Frontal cortex (tissue), 4 donors: ENCODE measurements around the gene GAST. TPM values are rescaled to one million over a fixed set of nuclear protein-coding genes. Genes with fewer than 3 reads are reported as not detected.

Experiments used
- DNase-seq, 2 donors: peaks; one replicate each; pipeline ENCODE4 v3.0.0; 2012; ENCODE audit warnings: low spot score in 2 of 2
- FAIRE-seq: peaks from 2 replicates; lab custom pipeline; 2012; peaks lifted over from hg19 to GRCh38; lab: Jason Lieb, UNC
- total RNA-seq: library from RNA; depleted of rRNA; stranded (reverse); fragments of >200 nt; gene quantifications from one replicate; pipeline ENCODE4 v1.2.3, GENCODE V29; 2014
- donor health status: control.
- donor health status: control.
- donor health status: control.

Gene GAST
- total RNA-seq, 1 donor from 2014 or later = not detected

DNA sequence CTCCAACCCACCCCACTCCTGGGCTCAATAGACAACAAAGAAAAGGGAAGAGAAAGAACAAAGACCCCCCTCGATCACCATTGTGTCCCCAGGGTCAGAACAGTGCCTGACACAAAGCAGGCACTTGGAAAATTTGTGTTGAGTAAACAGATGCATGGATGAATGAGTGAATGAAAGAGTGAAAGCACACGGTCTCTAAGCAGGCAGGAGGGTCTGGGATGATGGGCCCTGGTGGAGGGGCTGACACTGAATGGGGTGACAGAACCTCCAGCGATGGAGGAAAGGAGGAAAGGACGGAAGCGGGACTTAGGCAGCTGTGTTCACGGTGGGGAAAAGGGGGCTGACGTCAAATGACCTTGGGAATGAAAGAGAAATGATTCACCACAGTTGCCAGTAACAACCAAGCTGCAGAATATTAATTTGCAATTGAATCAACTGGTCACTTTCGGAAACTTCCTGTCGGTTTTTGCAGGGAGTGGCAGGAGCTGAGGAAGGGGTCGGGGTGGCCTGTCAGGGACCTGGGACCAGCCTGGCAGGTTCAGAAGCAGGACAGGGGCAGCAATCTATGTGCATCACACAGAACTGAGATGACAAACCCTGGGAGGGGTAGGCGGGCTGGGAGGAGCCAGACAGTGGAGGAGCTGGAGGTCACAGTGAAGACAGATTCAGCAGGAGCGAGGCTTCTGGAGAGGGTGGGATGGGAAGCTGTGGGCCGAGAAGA lies 6.7 kb upstream of the GAST start:
- FAIRE-seq (no peak), DNase-seq (no peak)

DNA sequence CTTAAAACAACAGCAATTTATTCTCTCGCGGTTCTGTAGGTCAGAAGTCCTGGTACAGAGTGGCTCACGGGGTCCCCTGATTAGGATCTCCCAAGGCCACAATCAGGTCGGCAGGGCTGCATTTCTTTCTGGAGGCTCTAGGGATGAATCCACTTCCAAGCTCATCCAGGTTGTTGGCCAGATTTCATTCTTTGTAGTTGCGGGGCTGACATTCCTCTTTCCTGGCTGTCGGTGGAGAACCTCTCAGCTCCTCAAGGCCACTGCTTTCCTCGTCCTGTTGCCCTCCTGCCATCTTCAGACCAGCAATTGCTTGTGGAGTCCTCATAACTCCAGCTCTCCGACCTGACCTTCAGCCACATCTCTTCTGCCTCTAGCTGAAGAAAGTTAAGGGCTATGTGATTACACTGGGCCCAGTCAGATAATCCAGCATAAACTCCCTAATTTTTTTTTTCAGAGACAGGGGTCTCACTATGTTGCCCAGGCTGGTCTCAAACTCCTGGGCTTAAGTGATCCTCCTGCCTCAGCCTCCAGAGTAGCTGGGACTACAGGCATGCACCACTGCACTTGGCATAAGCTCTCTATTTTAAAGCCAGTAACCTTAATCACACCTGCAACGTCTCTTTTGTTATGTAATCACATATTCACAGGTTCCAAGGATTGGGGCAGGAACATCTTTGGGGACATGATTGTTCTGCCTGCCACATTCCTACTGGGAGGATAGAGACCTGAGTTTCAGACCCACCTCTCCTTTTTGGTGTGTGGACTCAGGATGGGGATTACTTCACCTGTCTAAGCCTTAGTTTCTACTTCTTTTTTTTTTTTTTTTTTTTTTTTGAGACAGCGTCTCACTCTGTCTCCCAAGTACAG lies 4.1 kb upstream of the GAST start:
- no peak for DNase-seq
- no peak for FAIRE-seq

DNA sequence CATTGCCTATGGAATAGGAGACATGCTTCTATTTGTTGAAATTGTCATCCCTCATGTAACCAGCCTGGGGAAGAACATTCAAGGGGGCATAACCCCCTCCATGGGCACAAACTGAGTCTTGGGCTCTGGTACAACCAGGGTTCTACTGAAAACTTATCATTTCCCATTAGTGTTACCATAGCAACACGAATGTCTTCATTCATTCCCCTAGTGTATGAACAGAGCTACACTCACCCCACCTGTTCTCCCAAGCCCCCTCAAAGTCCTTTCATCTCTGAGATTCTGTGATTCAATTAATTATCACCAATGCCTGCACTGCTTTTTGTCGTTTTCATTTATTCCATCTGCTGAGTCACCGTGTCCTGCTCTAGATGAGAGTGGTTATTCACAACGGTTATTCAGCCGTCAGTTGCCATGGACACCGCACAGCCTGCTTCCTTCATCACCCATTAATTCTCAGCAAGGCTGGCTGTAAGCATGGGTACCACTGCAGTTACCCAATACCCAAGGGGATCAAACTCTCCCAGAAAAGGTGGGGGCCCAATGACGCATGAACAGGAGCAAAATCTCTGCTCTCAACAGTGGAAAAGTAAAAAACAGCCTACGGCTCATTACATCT lies 1.6 kb upstream of the GAST start:
- DNase-seq (peak in 1 of 2 donors; percentile 76), FAIRE-seq (no peak)

DNA sequence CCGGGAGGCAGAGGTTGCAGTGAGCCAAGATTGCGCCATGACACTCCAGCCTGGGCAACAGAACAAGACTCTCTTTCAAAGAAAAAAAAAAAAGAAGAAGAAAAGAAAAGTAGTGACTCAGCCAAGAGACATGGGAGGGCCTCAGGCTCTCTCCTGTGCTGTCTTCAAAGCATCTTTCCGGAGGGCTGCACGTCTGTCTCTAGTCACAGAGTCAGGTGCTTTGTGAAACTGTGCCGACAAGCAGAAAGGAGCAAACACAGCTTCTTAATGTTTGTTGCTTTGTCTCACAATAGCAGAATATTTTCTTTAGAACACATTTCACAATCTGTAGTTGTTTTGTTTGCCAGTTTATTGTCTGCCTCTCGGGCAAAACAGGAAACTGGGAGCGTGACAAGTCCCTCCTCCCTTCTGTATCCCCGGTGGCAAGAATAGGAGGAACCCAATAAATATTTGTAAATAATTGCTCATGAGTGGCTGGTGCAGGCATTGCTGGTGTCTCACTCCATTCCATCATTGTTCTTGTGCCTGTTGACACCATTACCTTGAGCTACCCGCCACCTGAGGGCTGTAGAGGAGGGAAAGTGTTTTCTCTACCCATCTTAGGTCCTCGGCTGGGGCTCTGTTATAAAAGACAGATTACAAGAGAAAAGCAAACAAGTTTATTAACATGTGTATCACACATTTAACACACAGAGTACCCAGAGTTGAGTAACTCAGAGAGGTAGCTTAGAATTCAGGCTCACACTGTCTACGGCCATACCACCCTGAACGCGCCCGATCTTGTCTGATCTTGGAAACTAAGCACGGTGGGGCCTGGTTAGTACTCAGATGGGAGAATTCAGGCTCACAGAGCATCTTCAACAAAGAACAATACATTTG lies 5.5 kb downstream of the GAST start:
- FAIRE-seq = no peak
- DNase-seq = no peak

DNA sequence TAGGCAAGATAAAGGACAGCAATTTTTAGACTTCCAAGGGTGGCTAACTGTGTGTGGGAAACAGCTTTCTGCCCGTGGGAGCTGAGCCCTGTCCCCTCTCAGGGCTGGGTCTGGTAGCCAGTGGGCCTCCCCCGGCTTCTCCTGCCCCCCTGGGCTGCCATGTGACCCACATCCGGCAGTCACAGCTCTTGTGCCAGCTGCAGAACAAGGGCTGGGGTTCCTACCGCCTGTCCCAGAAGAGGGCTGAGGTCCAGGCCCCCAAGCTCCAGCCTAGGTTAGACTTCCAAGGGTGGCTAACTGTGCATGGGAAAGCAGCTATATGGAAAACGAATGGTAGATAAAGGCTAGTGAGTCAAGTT lies 6.1 kb downstream of the GAST start:
- no peak for FAIRE-seq

DNA sequence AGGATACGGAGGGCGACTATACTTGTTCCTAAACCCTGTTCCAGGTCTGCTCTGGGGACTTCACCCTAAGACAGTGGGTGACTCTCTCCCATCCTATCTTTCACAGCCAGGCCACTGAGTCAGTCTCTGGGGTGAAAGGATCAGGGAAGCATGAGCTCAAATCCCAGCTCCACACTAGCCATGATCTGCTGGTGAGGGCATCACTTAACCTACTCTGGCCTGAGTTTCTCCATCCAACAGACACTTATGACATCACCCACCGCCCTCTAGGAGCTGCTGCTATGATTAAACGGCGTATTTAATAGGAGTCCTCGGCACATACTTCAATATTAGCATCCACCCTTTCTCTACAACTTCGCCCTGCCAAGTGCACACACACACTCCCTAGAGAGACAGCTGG lies 10.1 kb downstream of the GAST start:
- FAIRE-seq (no peak), DNase-seq (no peak)

More for the DNA sequence above, 6.1 kb downstream of the GAST start:
- no peak for DNase-seq

DNA sequence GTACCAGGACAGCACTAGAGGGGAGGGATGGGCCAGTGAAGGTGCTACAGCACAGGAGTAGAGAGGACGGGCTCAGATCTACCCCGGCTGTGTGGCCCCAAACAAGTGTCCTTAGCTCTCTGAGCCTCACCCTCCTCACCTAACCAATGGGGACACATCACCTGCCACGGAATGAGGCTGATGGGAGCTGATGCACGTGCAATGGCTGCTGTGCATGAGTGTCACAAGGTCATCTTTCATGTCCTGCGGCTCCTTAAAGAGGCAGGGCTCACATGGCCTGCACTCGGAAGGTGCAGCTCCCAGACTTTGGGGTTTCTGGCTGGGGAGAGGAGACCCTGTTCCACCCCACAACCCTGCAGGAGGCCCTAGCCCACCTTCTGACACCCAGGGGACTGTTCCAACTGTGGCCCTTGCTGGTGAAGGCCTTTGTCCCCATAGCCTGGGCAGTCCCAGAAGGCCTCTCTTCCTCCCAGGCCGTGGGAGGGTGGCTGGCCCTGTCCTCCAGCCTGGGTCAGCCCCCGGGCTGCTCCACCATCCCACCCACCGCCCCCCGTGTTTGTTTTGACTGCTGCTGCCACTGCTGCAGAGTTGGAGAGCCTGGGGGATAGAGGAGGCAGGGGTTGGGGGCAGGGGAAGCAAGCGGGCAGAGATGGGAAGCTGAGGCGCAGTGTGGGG lies 11.8 kb downstream of the GAST start:
- FAIRE-seq = no peak
- no peak for DNase-seq

DNA sequence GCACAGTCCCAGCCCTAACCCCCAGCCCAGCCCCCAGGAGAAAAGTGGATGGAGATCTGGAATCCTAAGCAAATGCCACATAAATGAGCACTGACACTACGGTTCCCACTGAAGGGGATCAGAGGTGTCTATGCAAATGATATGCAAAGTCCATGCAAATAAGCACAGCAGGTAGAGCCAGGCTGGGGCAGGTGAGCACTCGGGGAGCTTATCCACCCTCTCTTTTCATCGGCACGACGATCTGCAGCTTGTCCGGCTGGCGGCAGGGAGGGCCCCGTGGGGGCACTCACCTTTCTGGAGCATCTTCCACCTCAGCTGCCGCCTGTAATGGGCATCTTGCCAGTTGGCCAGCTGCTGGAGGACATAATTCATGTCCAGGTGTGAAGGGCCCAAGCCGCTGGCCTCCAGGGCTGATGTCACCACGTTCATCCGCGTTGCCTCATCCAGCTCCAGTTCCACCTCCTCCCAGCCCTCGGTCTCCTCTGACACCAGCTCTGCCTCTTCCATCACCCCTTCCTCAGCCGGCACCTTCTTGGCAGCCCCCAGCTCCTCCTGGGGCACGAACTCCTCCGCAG lies 12.4 kb downstream of the GAST start:
- FAIRE-seq (no peak), DNase-seq (no peak)

DNA sequence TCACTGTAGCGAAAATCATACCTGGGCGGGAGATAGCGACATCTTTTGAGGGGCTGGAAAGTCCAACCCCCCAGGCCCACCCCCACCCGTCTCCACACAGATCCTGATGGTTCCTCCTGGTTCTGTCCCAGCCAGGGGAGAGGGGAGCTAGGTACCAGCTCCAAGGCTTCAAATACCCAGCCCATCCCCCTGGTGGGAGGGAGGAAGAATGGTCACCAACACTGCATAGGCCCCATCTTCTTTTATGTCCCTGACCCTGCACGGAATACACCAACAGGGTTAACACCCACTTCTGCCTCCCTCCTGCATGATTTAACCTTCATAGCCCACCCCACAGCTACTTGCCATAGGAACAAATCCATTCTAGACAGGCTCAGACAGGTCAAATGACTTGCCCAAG lies 13.0 kb downstream of the GAST start:
- no peak for DNase-seq
- FAIRE-seq = no peak

DNA sequence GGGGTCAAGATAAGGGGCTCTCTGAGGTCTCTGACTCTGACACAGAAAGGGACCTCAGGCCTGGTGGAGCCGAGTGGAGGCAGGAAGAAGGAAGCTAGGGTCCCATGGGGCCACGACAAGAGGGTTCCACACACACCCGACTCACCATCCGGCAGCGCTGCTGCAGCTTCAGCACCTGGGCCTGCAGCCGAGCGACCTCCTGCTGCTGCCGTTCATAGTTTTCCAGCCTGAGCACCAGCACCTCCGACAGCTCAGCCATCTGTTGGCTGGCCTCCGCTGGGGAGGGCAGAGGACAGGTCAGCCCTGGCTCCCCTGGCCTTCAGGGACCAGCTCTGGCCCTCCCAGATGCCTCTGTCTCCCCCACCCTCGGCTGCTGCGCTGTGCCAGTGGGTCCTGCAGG lies 15.9 kb downstream of the GAST start:
- FAIRE-seq (no peak), DNase-seq (no peak)

DNA sequence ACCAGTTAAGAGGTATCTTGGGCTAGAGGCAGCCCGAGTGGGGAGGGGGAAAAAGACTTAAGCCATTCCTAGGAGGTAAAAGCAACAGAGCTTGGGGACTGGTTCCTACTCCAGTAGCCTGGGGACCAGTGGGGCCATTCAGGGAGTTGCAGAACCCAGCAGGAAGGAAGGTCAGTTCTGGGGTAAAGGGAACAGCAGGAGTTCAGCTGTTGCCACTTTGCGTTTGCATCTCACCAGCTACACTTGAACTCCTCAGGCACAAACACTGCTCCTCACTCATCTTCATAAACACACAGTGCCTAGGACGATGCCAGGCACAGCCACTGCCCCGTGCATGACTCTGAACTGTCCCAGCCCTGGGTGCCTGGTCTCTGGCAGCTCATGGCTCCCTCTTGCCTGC lies 18.3 kb downstream of the GAST start:
- DNase-seq = no peak
- FAIRE-seq = no peak

DNA sequence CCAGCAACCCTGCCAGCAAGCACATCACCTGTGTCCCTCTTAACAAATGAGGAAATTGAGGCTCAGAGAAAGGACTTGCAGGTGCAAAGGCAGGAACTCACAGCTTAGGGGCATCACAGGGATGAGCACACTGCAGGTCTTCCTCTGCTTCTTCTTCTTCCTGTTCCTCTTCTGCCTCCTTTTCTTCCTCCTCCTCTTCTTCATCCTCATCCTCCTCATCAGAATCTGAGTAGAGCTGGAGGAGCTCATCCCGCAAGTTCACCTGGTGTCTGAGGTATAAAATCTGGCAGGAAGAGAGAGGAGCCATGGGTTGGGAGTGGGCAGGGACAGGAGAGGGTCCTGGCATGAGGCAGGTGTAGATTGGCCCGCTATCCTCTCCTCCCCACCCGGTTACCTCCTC lies 19.7 kb downstream of the GAST start:
- FAIRE-seq = no peak
- no peak for DNase-seq

DNA sequence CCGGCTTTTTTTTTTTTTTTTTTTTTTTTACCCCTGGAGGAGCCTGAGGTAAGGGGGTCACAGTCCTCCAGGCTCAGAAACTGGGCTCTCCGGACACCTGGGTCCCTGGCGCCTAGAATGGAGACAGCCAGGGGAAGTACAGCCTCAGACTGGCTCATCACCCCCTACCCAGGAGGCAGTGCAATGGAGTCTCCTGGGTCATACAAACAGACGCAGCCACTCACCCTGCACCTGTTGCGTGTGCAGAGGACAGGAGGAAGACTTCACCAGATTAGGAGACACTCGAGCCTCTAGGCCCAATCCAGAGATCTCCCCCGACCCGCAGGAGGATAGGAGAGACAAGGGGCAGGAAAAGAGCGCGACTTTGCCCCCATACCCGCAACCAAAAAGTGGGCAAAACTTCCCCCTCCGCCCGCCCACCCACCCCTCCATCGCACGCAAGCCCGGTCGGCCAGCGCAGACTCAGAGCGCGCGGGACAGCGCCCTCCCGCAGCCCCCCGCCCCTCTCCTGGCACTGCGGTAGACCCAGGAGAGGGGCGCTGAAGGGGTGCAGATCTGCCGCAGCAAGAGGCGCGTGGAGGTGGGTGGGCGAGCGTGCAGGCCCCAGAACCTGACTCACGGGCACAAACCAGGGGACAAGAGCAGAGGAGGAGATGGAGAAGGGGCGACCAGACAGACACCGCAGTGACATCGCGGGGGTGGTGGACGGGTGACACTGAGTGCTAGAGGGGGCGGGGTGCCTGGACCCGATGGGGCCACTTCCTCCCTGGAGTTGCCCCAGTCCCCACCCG lies 21.4 kb downstream of the GAST start:
- DNase-seq = peak in 1 of 2 donors; percentile 34

DNA sequence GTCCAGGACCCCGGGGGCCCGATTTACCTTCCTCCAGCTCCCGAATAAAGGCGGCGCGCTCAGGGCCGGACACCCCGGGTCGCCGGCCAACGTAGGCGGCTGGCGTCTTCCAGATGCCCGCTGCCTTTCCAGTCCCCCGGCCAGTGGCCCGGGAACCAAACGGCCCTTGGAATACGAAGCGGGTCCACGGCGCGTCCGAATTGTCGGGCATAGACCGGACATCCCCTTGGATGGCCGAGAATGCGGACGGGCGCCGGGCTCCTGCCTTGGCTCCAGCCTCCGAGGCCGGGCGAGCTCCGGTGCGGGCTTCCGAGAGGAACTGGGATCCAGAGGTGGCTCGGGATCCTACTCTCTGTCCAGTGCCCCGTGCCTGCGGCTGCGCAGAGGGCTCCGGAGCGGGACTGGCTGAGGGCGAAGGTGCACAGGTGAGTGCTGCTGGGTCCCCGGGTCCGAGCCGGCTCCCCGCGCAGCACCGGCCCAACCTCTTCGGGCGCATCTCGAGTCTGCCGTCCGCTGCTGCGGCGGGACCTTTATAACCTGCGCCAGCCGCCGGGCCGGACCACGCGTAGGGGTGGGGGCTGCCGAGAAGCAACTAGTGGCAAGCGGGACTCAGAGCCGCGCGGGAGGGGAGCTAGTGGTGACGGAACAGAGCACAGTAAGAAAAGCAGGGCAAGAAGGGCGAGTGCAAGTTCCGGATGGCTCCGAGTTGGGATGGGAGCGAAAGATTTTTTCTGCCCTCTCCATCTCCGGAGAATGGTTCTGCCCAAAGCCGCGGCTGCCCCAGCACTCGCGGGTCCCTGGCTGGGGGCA lies 22.2 kb downstream of the GAST start, which contains the start of gene HAP1:
TSS of gene HAP1 (minus strand) at position 505 of the 810 bp plus-strand sequence. CDS start at position 496, 9 bp downstream.
- FAIRE-seq = no peak
- peak; percentile 55 to 60 for DNase-seq

More for the DNA sequence above, 21.4 kb downstream of the GAST start:
- FAIRE-seq = no peak

DNA sequence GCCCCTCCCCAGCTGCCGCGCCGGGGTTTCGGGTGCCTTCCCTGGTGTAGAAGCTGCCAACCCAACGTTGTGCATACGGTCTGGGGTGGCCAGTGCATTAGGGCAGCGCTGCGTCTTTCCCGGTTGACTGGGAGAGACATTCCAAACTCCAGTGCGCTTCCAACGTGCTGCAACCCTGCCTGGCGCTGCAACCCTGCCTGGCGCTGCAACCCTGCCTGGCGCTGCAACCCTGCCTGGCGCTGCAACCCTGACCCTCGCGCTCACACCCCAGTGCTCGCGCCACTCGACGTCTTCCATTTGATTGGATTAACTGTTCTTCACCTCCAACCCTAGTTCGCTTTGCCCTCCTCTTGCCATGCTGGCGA lies 22.8 kb downstream of the GAST start:
- DNase-seq (no peak), FAIRE-seq (no peak)

DNA sequence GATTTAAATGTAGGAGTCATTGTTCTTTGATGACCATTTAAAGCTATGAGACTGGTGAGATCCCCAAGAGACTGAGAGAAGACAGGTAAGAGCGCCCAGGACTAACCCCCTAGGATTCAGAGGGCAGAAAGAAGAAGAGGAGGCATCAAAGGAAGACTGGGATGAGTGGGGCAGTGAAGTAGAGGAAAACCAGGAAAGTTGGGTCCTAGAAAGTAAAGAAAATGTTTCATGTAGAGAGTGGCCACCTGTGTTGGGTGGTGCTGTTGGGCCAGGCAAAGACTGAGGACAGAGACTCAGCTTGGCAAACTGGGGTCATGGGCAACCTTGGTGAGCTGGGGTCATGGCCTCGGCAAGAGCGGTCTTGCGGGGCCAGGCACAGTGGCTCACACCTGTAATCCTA lies 23.6 kb downstream of the GAST start:
- DNase-seq (no peak), FAIRE-seq (no peak)

DNA sequence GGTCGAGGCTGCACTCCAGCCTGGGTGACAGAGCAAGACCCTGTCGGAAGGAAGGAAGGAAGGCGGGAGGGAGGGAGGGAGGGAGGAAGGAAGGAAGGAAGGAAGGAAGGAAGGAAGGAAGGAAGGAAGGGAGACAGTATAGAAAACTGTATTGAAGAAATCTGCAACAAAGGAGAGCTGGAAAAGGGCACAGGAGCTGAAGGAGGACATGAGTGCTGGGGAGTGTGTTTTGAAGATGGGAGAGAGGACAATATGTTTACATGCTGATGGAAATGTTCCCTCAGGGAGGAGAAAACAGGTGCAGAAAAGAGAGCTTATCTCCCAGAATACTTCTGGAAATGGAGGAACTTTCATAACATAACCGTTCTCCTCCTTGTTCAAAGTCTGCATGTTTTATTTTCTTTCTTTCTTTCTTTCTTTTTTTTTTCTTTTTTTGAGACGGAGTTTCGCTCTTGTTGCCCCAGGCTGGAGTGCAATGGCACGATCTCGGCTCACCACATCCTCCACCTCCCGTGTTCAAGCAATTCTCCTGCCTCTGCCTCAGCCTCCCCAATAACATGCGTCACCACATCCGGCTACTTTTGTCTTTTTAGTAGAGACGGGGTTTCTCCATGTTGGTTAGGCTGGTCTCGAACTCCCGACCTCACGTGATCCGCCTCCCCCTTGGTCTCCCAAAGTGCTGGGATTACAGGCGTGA lies 25.0 kb downstream of the GAST start:
- no peak for DNase-seq

More for the DNA sequence above, 25.0 kb downstream of the GAST start:
- FAIRE-seq = no peak
